OCI-LY1 (cell line): Measurements from ENCODE around the gene VOPP1.

Experiments
- H2AFZ ChIP-seq: fragments of 200-600 bp; sonication (generic), shearing (Covaris generic); 2 replicates; pipeline ENCODE4 v1.6.0; 2014; ENCODE audit warnings: antibody characterized with exemption, mild to moderate bottlenecking, low read length
- H3F3A ChIP-seq: fragments of 200-600 bp; sonication (generic), shearing (Covaris generic); 2 replicates; pipeline ENCODE4 v1.6.0; 2014; ENCODE audit warnings: mild to moderate bottlenecking, antibody characterized with exemption, low read length, moderate library complexity; ENCODE audit not compliant: insufficient read depth
- H3K27ac ChIP-seq: fragments of 200-600 bp; sonication (generic); 2 replicates; pipeline ENCODE4 v1.5.1; 2014; ENCODE audit warnings: low read length, mixed run types, mild to moderate bottlenecking, low read depth; ENCODE audit not compliant: poor library complexity, severe bottlenecking
- H3K27me3 ChIP-seq: fragments of 200-600 bp; sonication (generic); 2 replicates; pipeline ENCODE4 v1.6.0; 2014; ENCODE audit warnings: antibody characterized with exemption, mild to moderate bottlenecking, low read length, moderate library complexity; ENCODE audit not compliant: insufficient read depth
- H3K36me3 ChIP-seq: fragments of 200-600 bp; sonication (generic); 2 replicates; pipeline ENCODE4 v1.6.1; 2014; ENCODE audit warnings: mild to moderate bottlenecking, antibody characterized with exemption, low read length, moderate library complexity, mixed read lengths; ENCODE audit not compliant: insufficient read depth
- H3K4me1 ChIP-seq: fragments of 200-600 bp; sonication (generic); 2 replicates; pipeline ENCODE4 v1.5.1; 2014; ENCODE audit warnings: mild to moderate bottlenecking, low read length, moderate library complexity; ENCODE audit not compliant: insufficient read depth, severe bottlenecking
- H3K4me2 ChIP-seq: fragments of 200-600 bp; sonication (generic), shearing (Covaris generic); 2 replicates; pipeline ENCODE4 v1.6.1; 2014; ENCODE audit warnings: low read length
- H3K4me3 ChIP-seq: fragments of 200-600 bp; sonication (generic); 2 replicates; pipeline ENCODE4 v1.5.1; 2014; ENCODE audit warnings: low read length, low read depth, mild to moderate bottlenecking, mixed read lengths; ENCODE audit not compliant: poor library complexity, severe bottlenecking
- H3K79me2 ChIP-seq: fragments of 200-600 bp; shearing (Covaris generic); 2 replicates; pipeline ENCODE4 v1.6.1; 2016; ENCODE audit warnings: mixed run types, low read length, mixed read lengths; ENCODE audit not compliant: insufficient read depth
- H3K9ac ChIP-seq: fragments of 200-600 bp; sonication (generic), shearing (Covaris generic); 2 replicates; pipeline ENCODE4 v1.6.1; 2014; ENCODE audit warnings: mild to moderate bottlenecking, low read length, mixed read lengths
- H3K9me2 ChIP-seq: fragments of 200-600 bp; sonication (generic), shearing (Covaris generic); 2 replicates; pipeline ENCODE4 v1.6.1; 2014; ENCODE audit warnings: low read depth, mild to moderate bottlenecking, low read length, mixed read lengths
- H3K9me3 ChIP-seq: fragments of 200-600 bp; shearing (Covaris generic); 2 replicates; pipeline ENCODE4 v1.6.1; 2014; ENCODE audit warnings: low read length, mixed read lengths
- H4K20me1 ChIP-seq: fragments of 200-600 bp; sonication (generic), shearing (Covaris generic); 2 replicates; pipeline ENCODE4 v1.6.0; 2016; ENCODE audit warnings: mild to moderate bottlenecking, low read length; ENCODE audit not compliant: insufficient read depth
- EZH2 ChIP-seq: fragments of 200-600 bp; sonication (generic), shearing (Covaris generic); IDR thresholded peaks from 2 replicates; pipeline ENCODE4 v1.8.0; 2017; ENCODE audit warnings: borderline replicate concordance, mixed run types, mild to moderate bottlenecking, antibody characterized with exemption, low read length, moderate library complexity, mixed read lengths
- TF ChIP-seq, protein P1 (sequence below): fragments of 200-600 bp; sonication (generic), shearing (Covaris generic); IDR thresholded peaks from 2 replicates; pipeline ENCODE4 v1.5.1; 2017; ENCODE audit warnings: mild to moderate bottlenecking, antibody characterized with exemption, low read length, moderate library complexity, mixed read lengths

Gene VOPP1

DNA sequence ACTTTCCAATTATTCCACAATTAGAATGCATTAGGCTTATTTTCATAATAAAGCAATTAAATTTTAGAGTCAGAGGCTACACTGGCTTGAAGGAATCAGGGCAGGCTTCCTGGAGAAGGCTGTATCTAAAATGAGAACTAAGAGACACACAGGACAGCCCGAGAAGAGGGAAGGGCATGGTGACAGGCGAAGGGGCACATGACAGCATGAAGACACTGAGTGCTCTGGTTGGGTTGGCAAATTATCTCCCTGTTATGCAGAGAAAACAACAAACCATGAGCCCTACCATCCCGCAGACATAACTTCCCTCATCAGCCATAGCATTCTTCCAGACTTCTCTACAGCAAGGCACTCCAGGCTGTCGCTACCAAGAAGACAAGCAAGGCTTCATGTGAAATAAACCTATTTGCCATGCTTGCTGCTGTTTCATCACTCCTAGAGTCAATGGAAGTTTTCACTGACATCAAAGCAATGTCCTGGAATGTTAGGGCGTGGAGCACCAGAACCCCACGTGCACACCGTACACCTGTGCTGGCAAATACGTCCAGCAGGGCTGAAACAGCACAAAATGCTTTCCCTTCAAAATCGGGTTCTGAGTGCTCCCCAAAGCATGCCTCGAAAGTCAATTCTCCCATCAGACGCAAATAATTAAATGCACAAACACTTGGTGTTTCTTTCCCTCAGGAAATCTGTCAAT lies 21.3 kb downstream of the VOPP1 start:
- H3K27ac ChIP-seq, result peak overlapping the region; percentile 92
- peaks cover 99% of the 10 kb centered on the region for H3K79me2 ChIP-seq
- no peaks in the 10 kb centered on the region for H4K20me1 ChIP-seq
- H3K36me3 ChIP-seq, result peaks cover 27% of the 10 kb centered on the region; the same call in 1 of the 2 replicates
- H3F3A ChIP-seq, result no peaks in the 10 kb centered on the region
- H3K9ac ChIP-seq, result peak overlapping the region; percentile 60; the same call in 1 of the 2 replicates
- H3K4me2 ChIP-seq, result peak overlapping the region; percentile 71
- no peak for TF ChIP-seq EZH2
- TF ChIP-seq, protein P1, sequence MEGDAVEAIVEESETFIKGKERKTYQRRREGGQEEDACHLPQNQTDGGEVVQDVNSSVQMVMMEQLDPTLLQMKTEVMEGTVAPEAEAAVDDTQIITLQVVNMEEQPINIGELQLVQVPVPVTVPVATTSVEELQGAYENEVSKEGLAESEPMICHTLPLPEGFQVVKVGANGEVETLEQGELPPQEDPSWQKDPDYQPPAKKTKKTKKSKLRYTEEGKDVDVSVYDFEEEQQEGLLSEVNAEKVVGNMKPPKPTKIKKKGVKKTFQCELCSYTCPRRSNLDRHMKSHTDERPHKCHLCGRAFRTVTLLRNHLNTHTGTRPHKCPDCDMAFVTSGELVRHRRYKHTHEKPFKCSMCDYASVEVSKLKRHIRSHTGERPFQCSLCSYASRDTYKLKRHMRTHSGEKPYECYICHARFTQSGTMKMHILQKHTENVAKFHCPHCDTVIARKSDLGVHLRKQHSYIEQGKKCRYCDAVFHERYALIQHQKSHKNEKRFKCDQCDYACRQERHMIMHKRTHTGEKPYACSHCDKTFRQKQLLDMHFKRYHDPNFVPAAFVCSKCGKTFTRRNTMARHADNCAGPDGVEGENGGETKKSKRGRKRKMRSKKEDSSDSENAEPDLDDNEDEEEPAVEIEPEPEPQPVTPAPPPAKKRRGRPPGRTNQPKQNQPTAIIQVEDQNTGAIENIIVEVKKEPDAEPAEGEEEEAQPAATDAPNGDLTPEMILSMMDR, result no peak
- no peak overlapping the region for H2AFZ ChIP-seq
- no peaks in the 10 kb centered on the region for H3K27me3 ChIP-seq
- no peaks in the 10 kb centered on the region for H3K9me3 ChIP-seq
- H3K4me1 ChIP-seq, result peaks cover 100% of the 10 kb centered on the region
- H3K4me3 ChIP-seq, result peak overlapping the region; percentile 47
- no peaks in the 10 kb centered on the region for H3K9me2 ChIP-seq

DNA sequence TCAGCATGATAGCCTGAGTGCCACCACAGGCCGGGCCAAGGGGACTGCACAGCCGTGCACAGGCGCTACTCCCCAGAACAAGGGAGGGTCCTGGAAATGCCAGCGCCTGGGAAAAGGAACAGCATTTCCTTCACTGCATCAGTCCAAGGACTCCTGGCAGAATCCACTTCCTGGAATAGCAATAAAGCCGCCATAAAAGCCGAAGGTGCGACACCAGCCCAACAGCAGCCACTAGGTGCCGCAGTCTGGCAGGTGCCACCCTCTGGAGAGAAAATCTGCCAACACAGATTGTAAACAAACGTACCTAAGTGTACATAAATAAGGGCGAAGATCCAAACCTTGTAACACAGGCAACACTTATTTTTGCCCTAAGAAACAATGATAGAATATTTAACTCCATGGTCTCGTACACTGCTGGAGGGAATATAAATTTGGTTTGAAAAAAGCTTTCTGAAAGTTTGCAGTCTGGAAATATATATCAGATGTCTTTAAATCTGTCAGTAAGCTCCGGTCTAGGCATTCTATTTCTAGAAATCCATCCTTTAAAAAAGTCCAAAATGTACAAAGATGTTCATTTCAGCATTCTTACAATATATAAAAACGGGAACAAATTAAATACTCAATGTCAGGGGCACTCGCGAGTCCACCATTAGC lies 22.2 kb downstream of the VOPP1 start:
- no peak overlapping the region for H2AFZ ChIP-seq
- H3K4me2 ChIP-seq, result peak overlapping the region; percentile 71
- H3F3A ChIP-seq, result no peaks in the 10 kb centered on the region
- TF ChIP-seq EZH2, result no peak
- TF ChIP-seq, protein P1, result peak; percentile 100
- H3K27me3 ChIP-seq, result no peaks in the 10 kb centered on the region
- peak overlapping the region; percentile 47 for H3K4me3 ChIP-seq
- peak overlapping the region; percentile 60 for H3K9ac ChIP-seq
- H3K4me1 ChIP-seq, result peaks cover 100% of the 10 kb centered on the region
- no peaks in the 10 kb centered on the region for H3K9me2 ChIP-seq
- peak overlapping the region; percentile 92 for H3K27ac ChIP-seq
- H3K79me2 ChIP-seq, result peaks cover 99% of the 10 kb centered on the region
- peaks cover 24% of the 10 kb centered on the region for H3K36me3 ChIP-seq
- H3K9me3 ChIP-seq, result no peaks in the 10 kb centered on the region
- H4K20me1 ChIP-seq, result no peaks in the 10 kb centered on the region

DNA sequence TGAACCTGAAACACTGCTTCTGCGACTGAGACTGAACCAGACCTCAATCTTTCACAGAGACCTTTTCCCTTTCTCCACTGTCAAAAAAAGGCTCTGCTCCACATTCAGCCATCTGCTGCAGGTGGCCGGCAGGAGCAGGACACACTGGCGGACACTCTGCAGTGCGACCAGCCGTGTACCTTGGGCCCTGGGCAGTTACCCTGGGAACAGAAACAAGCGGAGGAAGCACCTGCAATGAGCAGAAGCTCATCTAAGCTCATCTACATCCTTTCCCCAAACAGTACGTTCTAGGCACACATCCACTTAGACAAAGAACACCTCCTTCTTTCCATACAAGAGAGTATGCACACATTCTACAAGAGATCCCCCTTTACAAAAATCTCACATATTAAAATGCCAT lies 22.8 kb downstream of the VOPP1 start:
- Histone ChIP-seq H4K20me1 (no peaks in the 10 kb centered on the region), H3K4me2 (peak overlapping the region; percentile 71), H3K9me2 (no peaks in the 10 kb centered on the region), H3K36me3 (peaks cover 22% of the 10 kb centered on the region), H2AFZ (no peak overlapping the region), H3K79me2 (peaks cover 99% of the 10 kb centered on the region), H3K4me3 (peak overlapping the region; percentile 47), H3K27ac (peak overlapping the region; percentile 92), H3K9me3 (no peaks in the 10 kb centered on the region), H3K27me3 (no peaks in the 10 kb centered on the region), H3F3A (no peaks in the 10 kb centered on the region), H3K4me1 (peaks cover 93% of the 10 kb centered on the region), H3K9ac (peak overlapping the region; percentile 60)
- no peak for TF ChIP-seq EZH2
- TF ChIP-seq, protein P1, result no peak
